Measurements from ENCODE around the gene OGFR. TPM values are rescaled to one million over a fixed set of nuclear protein-coding genes. Genes with fewer than 3 reads are reported as not detected.

OGFR gene
- total RNA-seq, 1 experiment from 2014 or later, result 57.4 TPM

GRCh38 chr20:62762801-62763368 is 41.8 kb upstream of the OGFR start:
- BruUV-seq (replicated peaks), result no TSS peak
- no peaks in the 10 kb centered on the region for H3K9me3 ChIP-seq (ENCODE audit: insufficient read depth, low read depth)
- H3K79me2 ChIP-seq (ENCODE audit: low read depth), result no peaks in the 10 kb centered on the region
- H3K4me1 ChIP-seq (replicated peaks; ENCODE audit: insufficient read depth), result peaks cover 17% of the 10 kb centered on the region
- no peak for DNase-seq
- no peak overlapping the region for H3K4me3 ChIP-seq
- H4K20me1 ChIP-seq (ENCODE audit: insufficient read depth), result no peaks in the 10 kb centered on the region
- no peak overlapping the region for H3K27ac ChIP-seq
- no peak overlapping the region for H2AFZ ChIP-seq
- CTCF ChIA-PET, result no interaction called here
- 0 out of 2 replicates have a peak, but pooled peaks cover 5% of the 10 kb centered on the region for H3K27me3 ChIP-seq (ENCODE audit: insufficient read depth, low read depth)
- H3K9me2 ChIP-seq (ENCODE audit: insufficient read depth), result no peaks in the 10 kb centered on the region
- no peaks in the 10 kb centered on the region for H3K36me3 ChIP-seq (ENCODE audit: low read depth)
- TF ChIP-seq CTCF (conservative IDR thresholded peaks at IDR 0.05) (no peak), EZH2 (IDR thresholded peaks at IDR 0.05; ENCODE audit: low read depth) (no peak)
- POLR2A ChIA-PET (ENCODE audit: unreplicated experiment), result interaction anchor here (0.5 to 0.6 kb wide), 2 partner anchors 96 to 1269 kb away, joined by 3 read pairs; no protein-coding TSS in a partner anchor
- intact Hi-C loops (cut with micrococcal nuclease; ENCODE audit: unreplicated experiment), result no loop called here
- H3K4me2 ChIP-seq, result no peak overlapping the region
- peaks cover 19% of the 10 kb centered on the region; the same call in 1 of the 2 replicates for H3F3A ChIP-seq (ENCODE audit: insufficient read depth, low read depth)

GRCh38 chr20:62763404-62763803 is 41.2 kb upstream of the OGFR start:
- intact Hi-C loops (cut with micrococcal nuclease; ENCODE audit: unreplicated experiment), result no loop called here
- H3K79me2 ChIP-seq (ENCODE audit: low read depth), result no peaks in the 10 kb centered on the region
- no peak for TF ChIP-seq CTCF (conservative IDR thresholded peaks at IDR 0.05)
- no peak for TF ChIP-seq EZH2 (IDR thresholded peaks at IDR 0.05; ENCODE audit: low read depth)
- H3K27me3 ChIP-seq (ENCODE audit: insufficient read depth, low read depth), result 0 out of 2 replicates have a peak, but pooled peaks cover 5% of the 10 kb centered on the region
- no peaks in the 10 kb centered on the region for H3K9me3 ChIP-seq (ENCODE audit: insufficient read depth, low read depth)
- no peak overlapping the region for H2AFZ ChIP-seq
- no peaks in the 10 kb centered on the region for H3K36me3 ChIP-seq (ENCODE audit: low read depth)
- no peaks in the 10 kb centered on the region for H3K9me2 ChIP-seq (ENCODE audit: insufficient read depth)
- H3K4me3 ChIP-seq, result no peak overlapping the region
- DNase-seq, result no peak
- H3K4me1 ChIP-seq (replicated peaks; ENCODE audit: insufficient read depth), result peaks cover 22% of the 10 kb centered on the region
- H3K4me2 ChIP-seq, result no peak overlapping the region
- H3K27ac ChIP-seq, result no peak overlapping the region
- peaks cover 23% of the 10 kb centered on the region for H3F3A ChIP-seq (ENCODE audit: insufficient read depth, low read depth)
- CTCF ChIA-PET, result no interaction called here
- no peaks in the 10 kb centered on the region for H4K20me1 ChIP-seq (ENCODE audit: insufficient read depth)
- POLR2A ChIA-PET (ENCODE audit: unreplicated experiment), result interaction anchor here (0.6 kb wide), 1 partner anchor 96 kb away, joined by 3 read pairs; no protein-coding TSS in a partner anchor
- no TSS peak for BruUV-seq (replicated peaks)

- H3K9me2 ChIP-seq (ENCODE audit: insufficient read depth), result no peaks in the 10 kb centered on the region
- H3K9me3 ChIP-seq (ENCODE audit: insufficient read depth, low read depth), result no peaks in the 10 kb centered on the region
- peaks cover 31% of the 10 kb centered on the region for H3K4me1 ChIP-seq (replicated peaks; ENCODE audit: insufficient read depth)
- intact Hi-C loops (cut with micrococcal nuclease; ENCODE audit: unreplicated experiment), result no loop called here
- H4K20me1 ChIP-seq (ENCODE audit: insufficient read depth), result no peaks in the 10 kb centered on the region
- ChIA-PET CTCF (no interaction called here), POLR2A (ENCODE audit: unreplicated experiment) (no interaction called here)
- H3K79me2 ChIP-seq (ENCODE audit: low read depth), result no peaks in the 10 kb centered on the region
- TF ChIP-seq CTCF (conservative IDR thresholded peaks at IDR 0.05) (no peak), EZH2 (IDR thresholded peaks at IDR 0.05; ENCODE audit: low read depth) (no peak)
- H3K4me3 ChIP-seq, result no peak overlapping the region
- no TSS peak for BruUV-seq (replicated peaks)
- no peak overlapping the region for H3K4me2 ChIP-seq
- no peak overlapping the region for H3K27ac ChIP-seq
- no peaks in the 10 kb centered on the region for H3K36me3 ChIP-seq (ENCODE audit: low read depth)
- H2AFZ ChIP-seq, result no peak overlapping the region
- DNase-seq, result no peak
- peaks cover 32% of the 10 kb centered on the region for H3F3A ChIP-seq (ENCODE audit: insufficient read depth, low read depth)
- H3K27me3 ChIP-seq (ENCODE audit: insufficient read depth, low read depth), result 0 out of 2 replicates have a peak, but pooled peaks cover 5% of the 10 kb centered on the region
Observed at GRCh38 chr20:62764156-62764935, 40.3 kb upstream of the OGFR start.
